ENCODE measurements around the gene PRSS53. TPM values are rescaled to one million over a fixed set of nuclear protein-coding genes. Genes with fewer than 3 reads are reported as not detected.

The PRSS53 gene
- total and polyA plus RNA-seq, 5 experiments from 2014 or later: 0.49 to 11.4 (median 0.54) TPM

DNA sequence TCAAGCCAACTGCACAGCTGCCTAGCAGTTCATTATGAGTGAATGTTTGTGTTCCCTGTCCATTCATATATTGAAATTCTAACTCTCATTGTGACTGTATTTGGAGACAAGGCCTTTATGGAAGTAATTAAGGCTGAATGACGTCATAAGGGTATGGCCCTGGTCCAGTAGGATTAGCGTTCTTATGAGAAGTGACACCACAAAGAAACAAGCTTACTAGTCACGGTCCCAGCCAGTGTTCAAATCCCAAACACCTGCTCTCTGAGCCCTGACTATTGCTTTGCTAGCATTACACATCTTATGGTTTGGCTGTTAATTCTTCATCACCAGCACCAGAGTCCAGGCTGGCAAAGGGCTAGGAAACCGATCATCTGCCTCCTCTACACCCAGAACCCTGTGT is 16.9 kb downstream of the PRSS53 start:
- Mint-ChIP-seq H3K4me3 (peak overlapping the region; percentile 81 to 97 (median 94)), H3K36me3 (peaks cover 0 to 5% (median 2%) of the 10 kb centered on the region in 3 donors), H3K4me1 (peaks cover 24 to 44% (median 41%) of the 10 kb centered on the region in 4 donors), H3K27ac (peak overlapping the region in 9 of 10 donors; percentile 2 to 96 (median 88)), H3K27me3 (no peaks in the 10 kb centered on the region), H3K9me3 (no peaks in the 10 kb centered on the region)
- no peak for ATAC-seq
- POLR2A ChIA-PET: interaction anchor here (0.9 to 3.2 kb wide), 3 partner anchors 8 to 70 kb away, joined by 3 to 28 read pairs (median 5); partner anchors contain the start of gene KAT8
- DNase-seq: no peak

DNA sequence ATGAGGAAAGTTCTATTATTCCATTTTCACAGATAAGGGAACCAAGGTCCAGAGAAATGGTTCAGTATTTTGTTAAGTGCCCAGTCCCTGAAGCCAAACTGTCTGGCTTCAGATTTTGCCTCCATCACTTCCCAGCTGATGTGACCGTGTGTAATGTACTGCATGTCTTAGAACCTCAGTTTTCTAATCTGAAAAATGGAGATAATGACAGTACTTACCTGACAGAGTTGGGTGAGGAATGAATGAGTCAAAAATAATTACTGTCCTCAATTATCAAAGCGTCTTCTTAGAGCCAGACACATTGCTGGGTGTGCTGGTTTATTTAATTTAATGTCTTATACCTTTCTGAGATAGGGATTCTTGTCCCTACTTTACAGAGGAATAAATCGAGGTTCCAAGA is 21.4 kb downstream of the PRSS53 start:
- Mint-ChIP-seq H3K27ac (peak overlapping the region in 3 of 10 donors; percentile 1 to 87 (median 29)), H3K9me3 (no peaks in the 10 kb centered on the region), H3K27me3 (no peaks in the 10 kb centered on the region), H3K36me3 (peaks cover 0 to 13% (median 6%) of the 10 kb centered on the region in 3 donors), H3K4me3 (no peak overlapping the region), H3K4me1 (peaks cover 32 to 54% (median 50%) of the 10 kb centered on the region in 4 donors)
- ATAC-seq: no peak
- no peak for DNase-seq
- POLR2A ChIA-PET: no interaction called here

DNA sequence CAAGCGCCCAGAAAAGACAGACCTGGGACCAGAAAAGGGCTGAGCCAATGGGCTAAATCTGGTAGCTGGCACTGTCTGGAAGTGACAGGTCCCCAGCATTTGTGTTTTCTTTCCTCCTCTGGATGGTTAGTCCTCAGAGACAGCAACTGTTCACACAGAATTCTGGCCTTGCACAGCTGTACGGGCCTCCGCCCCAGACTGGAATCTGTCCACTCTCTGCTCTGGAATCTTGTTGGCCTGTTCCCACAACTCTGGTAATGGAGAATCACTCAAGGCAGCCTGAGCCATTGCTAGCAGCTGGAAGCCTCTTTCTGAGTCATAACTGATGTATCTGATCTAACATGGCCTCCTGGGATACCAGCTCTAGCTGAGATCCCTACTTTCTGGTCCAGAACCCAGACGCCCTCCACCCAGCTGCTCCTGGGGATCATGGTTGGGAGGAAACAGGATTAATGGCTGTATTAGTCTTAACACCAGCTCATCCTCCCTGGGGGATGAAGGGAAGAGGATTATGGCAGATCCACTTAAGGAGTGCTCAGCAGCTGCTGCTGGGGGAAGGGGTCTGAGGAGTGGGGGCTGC is 23.8 kb downstream of the PRSS53 start:
- Mint-ChIP-seq H3K4me3 (peak overlapping the region; percentile 42 to 88 (median 72)), H3K4me1 (peaks cover 26 to 51% (median 45%) of the 10 kb centered on the region in 4 donors)

GRCh38 chr16:31063843-31064611 is 24.7 kb downstream of the PRSS53 start:
- Mint-ChIP-seq H3K4me1 (peaks cover 23 to 47% (median 40%) of the 10 kb centered on the region in 4 donors), H3K36me3 (peaks cover 0 to 20% (median 7%) of the 10 kb centered on the region in 3 donors), H3K4me3 (peak overlapping the region; percentile 52 to 88 (median 72)), H3K27me3 (no peaks in the 10 kb centered on the region), H3K27ac (peak overlapping the region in 9 of 10 donors; percentile 47 to 91 (median 79)), H3K9me3 (no peaks in the 10 kb centered on the region)
- ATAC-seq (peak; percentile 28 to 66), DNase-seq (peak in 3 of 10 donors; percentile 17 to 26 (median 25))
- POLR2A ChIA-PET: interaction anchor here (1.6 to 4.1 kb wide), 2 partner anchors 10 to 28 kb away, joined by 3 to 28 read pairs; partner anchors contain the start of genes ZNF646 and ZNF668

More for the DNA sequence above, 23.8 kb downstream of the PRSS53 start:
- Mint-ChIP-seq H3K27ac (peak overlapping the region in 9 of 10 donors; percentile 36 to 91 (median 79)), H3K27me3 (no peaks in the 10 kb centered on the region), H3K9me3 (no peaks in the 10 kb centered on the region), H3K36me3 (peaks cover 0 to 20% (median 6%) of the 10 kb centered on the region in 3 donors)
- POLR2A ChIA-PET: interaction anchor here (4.1 kb wide), 1 partner anchor 9 kb away, joined by 28 read pairs; the partner anchor contains the start of genes ZNF646 and ZNF668
- no peak for DNase-seq
- no peak for ATAC-seq

GRCh38 chr16:31063495-31063842 is 25.3 kb downstream of the PRSS53 start:
- ATAC-seq: no peak
- H3K27me3 Mint-ChIP-seq: no peaks in the 10 kb centered on the region
- POLR2A ChIA-PET: interaction anchor here (1.6 to 4.1 kb wide), 2 partner anchors 10 to 29 kb away, joined by 3 to 28 read pairs; partner anchors contain the start of genes ZNF646 and ZNF668

GRCh38 chr16:31061813-31062440 is 26.8 kb downstream of the PRSS53 start:
- H3K36me3 Mint-ChIP-seq: peaks cover 0 to 22% (median 7%) of the 10 kb centered on the region in 3 donors
- H3K27me3 Mint-ChIP-seq: no peaks in the 10 kb centered on the region
- H3K9me3 Mint-ChIP-seq: no peaks in the 10 kb centered on the region
- H3K4me3 Mint-ChIP-seq: no peak overlapping the region
- POLR2A ChIA-PET: interaction anchor here (0.6 to 4.1 kb wide), 3 partner anchors 12 to 144 kb away, joined by 3 to 28 read pairs (median 3); partner anchors contain the start of genes ZNF646 and ZNF668
- no peak for ATAC-seq
- H3K4me1 Mint-ChIP-seq: peaks cover 20 to 46% (median 38%) of the 10 kb centered on the region in 4 donors
- H3K27ac Mint-ChIP-seq: no peak overlapping the region
- DNase-seq: no peak

More at GRCh38 chr16:31063495-31063842, 25.3 kb downstream of the PRSS53 start:
- DNase-seq: no peak
- H3K9me3 Mint-ChIP-seq: no peaks in the 10 kb centered on the region
- peak overlapping the region in 7 of 10 donors; percentile 36 to 78 (median 73) for H3K27ac Mint-ChIP-seq
- peaks cover 23 to 46% (median 38%) of the 10 kb centered on the region in 4 donors for H3K4me1 Mint-ChIP-seq
- peaks cover 0 to 20% (median 7%) of the 10 kb centered on the region in 3 donors for H3K36me3 Mint-ChIP-seq
- peak overlapping the region in 9 of 10 donors; percentile 8 to 88 (median 52) for H3K4me3 Mint-ChIP-seq

DNA sequence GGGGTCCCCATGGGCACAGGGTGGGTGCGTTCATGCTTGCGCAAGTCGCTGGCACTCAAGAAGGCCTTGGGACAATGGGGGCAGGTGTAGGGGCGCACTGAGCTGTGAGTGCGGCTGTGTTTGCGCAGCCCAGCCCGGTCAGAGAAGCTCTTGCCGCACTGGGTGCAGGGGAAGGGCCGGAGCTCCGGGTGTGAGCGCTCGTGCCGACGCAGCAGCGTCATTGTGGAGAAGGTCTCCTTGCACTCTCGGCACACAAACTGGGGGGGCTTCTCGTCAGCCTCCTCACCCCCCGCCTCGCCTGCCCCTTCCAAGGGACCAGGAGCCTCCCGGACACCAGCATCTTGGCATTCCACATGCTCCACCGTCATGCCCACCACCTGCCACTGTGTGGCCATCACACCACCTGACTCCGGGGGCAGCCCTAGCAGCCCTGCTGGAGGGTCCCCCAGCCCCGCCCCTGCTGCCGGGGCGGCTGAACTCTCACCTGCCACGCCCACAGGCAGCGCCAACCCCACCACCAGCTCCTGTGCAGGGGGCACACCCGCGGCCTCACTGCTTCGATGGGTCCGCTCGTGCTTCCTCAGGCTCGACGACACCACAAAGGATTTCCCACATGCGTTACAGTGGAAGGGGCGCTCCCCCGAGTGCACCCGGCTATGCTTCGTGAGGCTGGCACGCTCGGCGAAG is 27.5 kb downstream of the PRSS53 start:
- DNase-seq: no peak

GRCh38 chr16:31055613-31056012 is 33.1 kb downstream of the PRSS53 start:
- H3K9me3 Mint-ChIP-seq: no peaks in the 10 kb centered on the region
- peaks cover 0 to 7% (median under 1%) of the 10 kb centered on the region in 4 donors for H3K4me1 Mint-ChIP-seq
- peaks cover 0 to 2% (median 0%) of the 10 kb centered on the region in 5 donors for H3K27me3 Mint-ChIP-seq
- H3K4me3 Mint-ChIP-seq: no peak overlapping the region
- no peak overlapping the region for H3K27ac Mint-ChIP-seq
- DNase-seq: no peak
- POLR2A ChIA-PET: interaction anchor here (0.6 to 0.9 kb wide), 2 partner anchors 16 to 87 kb away, joined by 4 read pairs; no protein-coding TSS in a partner anchor
- no peak for ATAC-seq
- H3K36me3 Mint-ChIP-seq: peaks cover 0 to 12% (median 2%) of the 10 kb centered on the region in 3 donors

More for the DNA sequence above, 27.5 kb downstream of the PRSS53 start:
- no peaks in the 10 kb centered on the region for H3K9me3 Mint-ChIP-seq
- H3K4me3 Mint-ChIP-seq: no peak overlapping the region
- POLR2A ChIA-PET: interaction anchor here (1.2 to 1.9 kb wide), 2 partner anchors 12 to 81 kb away, joined by 5 to 6 read pairs; no protein-coding TSS in a partner anchor
- no peak overlapping the region for H3K27ac Mint-ChIP-seq
- H3K36me3 Mint-ChIP-seq: peaks cover 0 to 23% (median 7%) of the 10 kb centered on the region in 3 donors
- peaks cover 19 to 45% (median 34%) of the 10 kb centered on the region in 4 donors for H3K4me1 Mint-ChIP-seq
- H3K27me3 Mint-ChIP-seq: no peaks in the 10 kb centered on the region
- ATAC-seq: no peak

- POLR2A ChIA-PET: interaction anchor here (0.6 kb wide), 1 partner anchor 74 kb away, joined by 4 read pairs; no protein-coding TSS in a partner anchor
- Mint-ChIP-seq H3K36me3 (peaks cover 0 to 3% (median 0%) of the 10 kb centered on the region in 3 donors), H3K27me3 (peaks cover 0 to 2% (median 0%) of the 10 kb centered on the region in 5 donors), H3K9me3 (no peaks in the 10 kb centered on the region), H3K4me1 (peaks cover 0 to 3% (median 0%) of the 10 kb centered on the region in 4 donors), H3K27ac (peak overlapping the region in 3 of 10 donors; percentile 7 to 66 (median 29)), H3K4me3 (no peak overlapping the region)
- DNase-seq (no peak), ATAC-seq (no peak)
Observed at GRCh38 chr16:31052114-31052513, 36.6 kb downstream of the PRSS53 start.

- no peak for ATAC-seq
- peaks cover 0 to 2% (median 0%) of the 10 kb centered on the region in 5 donors for H3K27me3 Mint-ChIP-seq
Observed at GRCh38 chr16:31050280-31051030, 38.3 kb downstream of the PRSS53 start.

More at GRCh38 chr16:31050280-31051030, 38.3 kb downstream of the PRSS53 start:
- POLR2A ChIA-PET: interaction anchor here (0.7 to 1.3 kb wide), 3 partner anchors 12 to 246 kb away, joined by 3 to 5 read pairs (median 3); no protein-coding TSS in a partner anchor
- H3K36me3 Mint-ChIP-seq: no peaks in the 10 kb centered on the region
- DNase-seq: no peak
- no peaks in the 10 kb centered on the region for H3K9me3 Mint-ChIP-seq
- H3K27ac Mint-ChIP-seq: no peak overlapping the region
- H3K4me3 Mint-ChIP-seq: no peak overlapping the region
- H3K4me1 Mint-ChIP-seq: peaks cover 0 to 3% (median 0%) of the 10 kb centered on the region in 4 donors
